Adipose tissue (tissue), 3 donors: ENCODE measurements around the gene IDH3A. TPM values are rescaled to one million over a fixed set of nuclear protein-coding genes. Genes with fewer than 3 reads are reported as not detected.

ENCODE experiments used
- H3K27ac ChIP-seq: one replicate; pipeline ENCODE4 v1.5.1; 2013; ENCODE audit warnings: low read depth, low read length
- WGBS, 3 donors: extraction: QIAGEN DNeasy Blood & Tissue Kit; methylation state at CpG; one replicate each; pipeline ENCODE4 v1.1.7; 2013; 5-methylcytosine and 5-hydroxymethylcytosine counted together
- polyA plus RNA-seq, 3 donors: library from polyadenylated mRNA; stranded (reverse); fragments of 200-250 nt; gene quantifications; one replicate each; pipeline ENCODE4 v1.2.3, GENCODE V29; 2013
- donor health status: healthy with polysubstance abuse.
- donor health status: Bipolar disorder and iron deficiency.
- donor health status: healthy.

IDH3A gene
- polyA plus RNA-seq, 3 donors: 13.9 to 50.6 (median 34.4) TPM

DNA sequence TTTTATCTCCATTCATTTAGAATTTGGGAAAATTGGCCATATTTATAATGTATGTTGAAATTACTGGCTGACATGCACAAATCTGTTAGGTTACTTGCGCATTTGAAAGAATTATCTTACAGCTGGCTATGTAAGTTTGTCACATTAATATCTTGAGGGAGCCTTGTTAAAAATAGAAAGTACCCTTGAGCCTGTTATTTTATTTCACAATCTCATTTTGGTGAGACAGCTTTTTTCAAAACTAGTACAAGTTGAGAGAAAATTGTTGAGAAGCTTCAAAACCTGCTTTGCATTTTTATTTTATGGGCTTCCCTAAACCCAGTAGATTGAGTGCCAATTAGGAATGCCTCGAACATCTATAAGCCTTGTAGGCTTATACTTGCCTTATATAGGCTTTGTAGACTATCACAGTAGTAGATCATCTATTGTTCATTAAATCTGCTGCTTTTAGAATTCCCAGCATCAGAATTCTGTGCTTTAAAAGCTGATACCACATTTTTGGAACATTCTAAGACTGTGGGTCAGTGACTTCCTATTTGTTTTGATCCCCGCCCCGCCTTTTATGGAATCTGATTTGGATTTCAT is 6.3 kb downstream of the IDH3A start:
- H3K27ac ChIP-seq: no peak overlapping the region
- WGBS, 3 donors: 70 to 91% (median 78%) methylated on average over 4 of the region's 4 CpGs

GRCh38 chr15:78156653-78157052 is 7.5 kb downstream of the IDH3A start:
- WGBS, 3 donors: 81 to 83% (median 82%) methylated on average over 1 of the region's 1 CpG
- no peak overlapping the region for H3K27ac ChIP-seq

DNA sequence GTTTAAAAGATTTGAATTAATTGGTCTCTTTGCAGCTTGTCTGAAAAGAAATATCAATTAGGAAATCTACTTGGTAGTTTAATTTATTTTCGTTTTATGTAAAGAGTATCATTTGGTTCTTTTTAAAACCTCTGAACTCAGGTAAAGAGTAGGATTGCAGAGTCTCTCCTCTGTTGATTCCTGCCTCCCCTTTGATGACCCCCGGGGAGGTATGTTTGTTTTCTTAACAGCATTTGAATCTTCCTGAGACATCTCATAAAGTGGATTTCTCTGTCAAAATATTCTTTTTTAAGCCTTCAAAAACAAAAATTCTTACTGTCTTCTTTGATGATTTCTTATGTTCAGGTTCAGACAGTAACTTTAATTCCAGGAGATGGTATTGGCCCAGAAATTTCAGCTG is 8.0 kb downstream of the IDH3A start:
- no peak overlapping the region for H3K27ac ChIP-seq
- 25 to 46% (median 35%) methylated on average over 2 of the region's 2 CpGs for WGBS, 3 donors

GRCh38 chr15:78159395-78159794 is 10.2 kb downstream of the IDH3A start:
- 93 to 100% (median 93%) methylated on average over 3 of the region's 3 CpGs for WGBS, 3 donors
- H3K27ac ChIP-seq: no peak overlapping the region

- H3K27ac ChIP-seq: no peak overlapping the region
- WGBS, 3 donors: 86 to 94% (median 89%) methylated on average over 13 of the region's 13 CpGs
Observed at GRCh38 chr15:78162038-78162437, 12.9 kb downstream of the IDH3A start.

DNA sequence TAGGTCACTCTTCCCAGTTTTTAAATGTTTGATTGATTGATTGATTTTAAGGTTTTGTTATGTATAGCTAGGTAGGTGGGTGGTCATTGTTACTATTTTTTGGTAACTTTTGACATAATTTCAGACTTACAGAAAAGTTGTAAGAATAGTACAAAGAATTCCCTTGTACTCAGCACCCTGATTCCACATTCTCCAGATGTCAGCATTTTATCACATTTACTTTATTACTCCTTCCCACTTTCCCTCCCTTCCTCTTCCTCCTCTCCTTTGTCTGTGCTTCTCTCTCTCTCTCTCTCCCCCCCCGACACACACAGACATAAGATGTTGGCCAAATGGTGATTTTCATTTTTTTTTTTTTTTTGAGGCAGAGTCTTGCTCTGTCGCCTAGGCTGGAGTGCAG is 14.8 kb downstream of the IDH3A start:
- no peak overlapping the region for H3K27ac ChIP-seq
- 88 to 97% (median 94%) methylated on average over 2 of the region's 2 CpGs for WGBS, 3 donors

DNA sequence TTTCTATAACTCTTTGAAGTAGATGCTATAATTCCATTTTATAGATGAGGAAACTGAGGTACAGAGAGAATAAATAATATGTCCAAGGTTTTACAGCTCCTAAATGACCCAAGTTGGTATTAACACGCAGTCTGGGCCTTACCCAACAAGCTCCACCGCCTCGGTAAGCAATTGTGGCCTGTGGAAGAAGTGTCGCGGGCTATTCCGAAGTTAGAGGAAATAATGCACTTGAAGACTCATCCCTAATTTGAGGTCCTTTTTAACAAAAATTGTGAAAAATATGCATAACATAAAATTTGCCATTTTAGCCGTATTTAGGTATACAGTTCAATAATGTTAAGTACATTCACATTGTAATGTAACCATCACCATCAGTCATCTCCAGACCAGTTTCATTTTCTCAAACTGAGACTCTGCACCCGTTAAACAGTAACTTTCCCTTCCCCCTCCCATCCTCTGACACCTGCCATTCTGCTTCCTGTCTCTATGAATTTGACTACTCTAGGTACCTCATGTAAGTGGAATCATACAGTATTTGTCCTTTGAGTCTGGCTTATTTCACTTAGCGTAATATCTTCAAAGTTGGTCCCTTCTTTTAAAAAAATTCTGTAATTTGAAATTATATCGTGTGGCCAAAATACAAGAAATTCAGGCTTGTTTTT is 18.2 kb downstream of the IDH3A start:
- no peak overlapping the region for H3K27ac ChIP-seq
- WGBS, 3 donors: 87 to 89% (median 88%) methylated on average over 10 of the region's 10 CpGs

- no peak overlapping the region for H3K27ac ChIP-seq
- 75 to 85% (median 76%) methylated on average over 5 of the region's 5 CpGs for WGBS, 3 donors
Observed at GRCh38 chr15:78168608-78169007, 19.4 kb downstream of the IDH3A start.

DNA sequence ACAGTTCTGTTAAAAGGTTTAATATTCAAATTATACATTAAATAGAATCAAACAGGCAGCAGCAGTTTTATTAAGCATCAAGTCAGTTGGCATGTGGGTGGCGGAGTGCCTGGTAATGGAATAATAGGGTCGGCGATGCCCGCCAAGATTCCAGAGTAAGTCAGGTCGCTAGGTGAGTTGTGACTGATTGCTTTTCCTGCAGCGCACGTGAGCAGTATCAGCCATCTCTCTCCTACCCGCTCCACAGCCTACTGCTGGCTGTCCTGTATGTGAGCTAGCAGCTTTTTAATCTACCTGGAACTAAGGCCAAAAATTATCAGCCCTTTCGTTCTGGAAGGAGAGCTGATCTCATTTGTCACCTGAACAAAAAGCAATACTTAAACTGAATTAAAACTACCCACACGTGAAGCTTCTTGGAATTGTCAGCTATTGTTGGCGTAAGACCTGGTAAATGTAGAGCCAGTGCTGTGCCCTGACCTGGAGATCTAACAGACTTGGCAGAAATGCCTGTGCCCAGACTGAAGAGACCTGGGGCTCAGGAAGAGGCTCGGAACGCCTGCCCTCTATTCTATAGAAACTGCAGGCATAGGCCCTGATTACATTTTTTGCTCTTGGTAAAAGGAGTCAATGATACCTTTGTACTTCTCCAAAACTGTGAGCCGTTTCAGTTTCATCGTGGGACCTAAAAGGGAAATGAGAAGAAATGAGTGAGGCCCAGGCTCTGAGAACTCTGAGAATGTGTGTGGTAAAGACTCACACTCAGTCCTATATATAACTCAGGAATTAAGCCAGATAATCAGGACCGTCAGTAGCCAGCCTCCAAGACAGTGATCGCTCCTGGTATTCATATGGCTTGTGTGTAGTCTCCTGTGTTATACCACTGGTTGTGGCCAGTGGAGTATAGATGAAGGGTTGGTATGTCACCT is 21.9 kb downstream of the IDH3A start:
- H3K27ac ChIP-seq: no peak overlapping the region
- whole genome bisulfite sequencing, 3 donors: 84 to 87% (median 85%) methylated on average over 17 of the region's 17 CpGs

- 95 to 98% (median 98%) methylated on average over 9 of the region's 9 CpGs for WGBS, 3 donors
- no peak overlapping the region for H3K27ac ChIP-seq
Observed at GRCh38 chr15:78171864-78172472, 22.8 kb downstream of the IDH3A start.

DNA sequence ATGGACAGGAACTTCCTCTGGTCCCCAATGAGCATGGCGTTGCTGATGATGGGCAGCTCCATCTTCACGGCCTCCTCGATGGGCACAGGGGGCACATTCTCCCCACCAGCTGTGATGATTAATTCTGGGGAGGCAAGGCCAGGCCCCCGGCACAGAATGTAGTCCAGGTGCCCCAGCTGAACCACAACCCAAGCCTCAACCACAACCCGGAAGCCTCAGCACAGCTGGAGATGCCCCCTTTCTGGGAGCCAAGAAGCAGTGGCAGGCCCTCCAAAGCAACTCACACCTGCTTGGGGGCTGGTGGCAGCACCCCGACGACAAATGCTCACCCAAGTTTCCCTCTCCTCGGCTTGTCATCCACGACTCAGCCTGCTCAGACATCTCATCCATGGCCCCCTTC is 25.2 kb downstream of the IDH3A start:
- WGBS, 3 donors: 51 to 85% (median 66%) methylated on average over 9 of the region's 9 CpGs
- H3K27ac ChIP-seq: no peak overlapping the region

- 17 to 53% (median 47%) methylated on average over 2 of the region's 2 CpGs for WGBS, 3 donors
- H3K27ac ChIP-seq: no peak overlapping the region
Observed at GRCh38 chr15:78175330-78175729, 26.2 kb downstream of the IDH3A start.

DNA sequence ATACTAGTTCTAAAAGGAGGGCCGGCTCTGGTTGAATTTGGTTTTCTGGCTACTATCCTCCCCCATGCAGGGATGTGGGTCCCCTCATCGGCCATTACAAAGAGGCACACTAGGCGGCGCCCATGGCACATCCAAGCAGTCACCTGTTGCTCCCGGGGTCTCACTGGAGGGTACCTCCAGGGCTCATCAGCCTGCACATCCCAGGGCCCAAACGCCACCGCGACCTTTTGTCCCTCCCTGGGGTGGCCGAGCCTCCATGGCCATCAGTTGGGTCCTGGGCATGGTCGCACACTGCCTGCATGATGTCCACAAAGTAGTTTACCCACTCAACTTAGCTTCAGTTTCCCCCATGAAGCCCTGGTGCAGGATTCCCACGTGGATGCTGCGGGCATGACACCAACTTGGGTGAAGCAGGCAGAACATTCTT is 28.3 kb downstream of the IDH3A start:
- no peak overlapping the region for H3K27ac ChIP-seq
- 24 to 35% (median 32%) methylated on average over 12 of the region's 12 CpGs for WGBS, 3 donors

DNA sequence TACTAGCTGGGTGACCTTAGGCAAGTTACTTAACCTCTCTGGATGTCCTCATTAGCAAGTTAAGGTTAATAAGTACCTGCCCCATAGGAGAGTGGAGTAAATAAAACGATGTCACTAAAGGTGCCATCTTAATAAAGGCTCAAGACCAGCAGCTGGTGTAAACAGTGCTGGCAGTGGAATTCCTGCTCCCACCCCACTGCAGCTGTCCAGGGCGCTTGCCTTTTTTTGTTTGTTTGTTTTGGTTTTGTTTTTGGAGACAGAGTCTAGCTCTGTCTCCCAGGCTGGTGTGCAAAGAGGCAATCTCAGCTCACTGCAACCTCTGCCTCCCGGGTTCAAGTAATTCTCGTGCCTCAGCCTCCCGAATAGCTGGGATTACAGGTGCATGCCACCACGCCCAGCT is 28.9 kb downstream of the IDH3A start:
- H3K27ac ChIP-seq: no peak overlapping the region
- 84 to 87% (median 86%) methylated on average over 6 of the region's 6 CpGs for WGBS, 3 donors

DNA sequence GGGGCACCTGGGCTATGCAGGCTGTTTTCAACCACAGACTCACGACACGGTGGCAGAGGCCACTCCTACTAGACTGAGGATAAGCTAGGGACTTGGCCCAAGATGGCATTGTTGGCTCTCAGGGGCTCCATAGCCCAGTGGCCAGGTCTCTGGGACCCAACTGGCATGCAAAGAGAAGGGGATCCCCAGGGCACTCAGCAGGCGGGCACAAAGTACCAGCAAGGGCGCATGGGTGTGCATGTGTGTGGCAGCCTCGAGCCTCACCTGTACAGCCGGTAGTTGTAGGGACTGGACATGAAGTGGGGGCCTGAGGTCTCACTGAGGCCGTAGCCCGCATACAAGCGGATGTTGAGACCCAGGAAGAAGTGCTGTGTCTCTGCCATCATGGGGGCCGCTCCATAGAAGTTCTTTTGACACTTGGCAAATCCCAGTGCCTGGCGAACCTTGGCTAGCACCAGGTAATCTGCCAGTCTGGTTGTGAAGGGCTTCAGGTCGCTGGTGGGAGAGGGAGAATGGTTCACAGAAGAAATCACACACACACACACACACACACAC is 30.2 kb downstream of the IDH3A start:
- no peak overlapping the region for H3K27ac ChIP-seq
- WGBS, 3 donors: 88 to 91% (median 89%) methylated on average over 12 of the region's 12 CpGs

DNA sequence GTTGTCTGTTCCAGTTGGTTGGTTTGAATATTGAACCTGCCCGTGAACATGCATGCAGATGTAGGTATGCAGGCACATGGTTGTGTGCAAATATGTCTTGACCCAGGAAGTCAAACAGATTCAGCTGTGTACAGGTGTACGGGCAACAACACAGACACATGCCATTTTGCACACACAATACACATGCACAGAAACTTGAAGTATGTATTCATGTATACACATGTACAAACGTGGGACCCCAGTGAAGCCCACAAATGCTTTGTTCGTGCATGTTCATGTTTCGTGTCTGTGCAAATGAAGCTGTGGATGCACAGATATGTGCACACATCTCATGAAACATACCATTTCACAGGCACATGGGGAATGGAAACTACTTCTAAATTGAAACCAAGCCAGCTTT is 30.7 kb downstream of the IDH3A start:
- WGBS, 3 donors: 79 to 90% (median 89%) methylated on average over 5 of the region's 5 CpGs
- H3K27ac ChIP-seq: no peak overlapping the region

DNA sequence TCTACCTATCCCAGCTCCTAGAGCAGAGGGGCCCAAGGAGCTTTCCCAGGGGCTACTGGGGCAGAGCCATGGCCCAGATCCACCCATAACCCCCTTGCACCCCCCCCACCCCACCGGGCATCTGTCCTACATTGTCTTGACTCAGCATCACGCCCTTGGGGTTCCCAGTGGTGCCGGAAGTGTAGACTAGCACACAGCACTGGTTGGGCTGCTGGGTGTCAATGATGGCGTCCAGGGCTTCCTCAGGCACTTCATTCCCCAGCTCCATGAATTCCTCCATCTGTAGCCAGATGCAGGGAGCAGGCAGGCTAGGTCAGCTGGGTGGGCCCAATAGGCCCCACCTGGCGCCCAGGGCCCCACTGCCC is 33.2 kb downstream of the IDH3A start:
- 89 to 93% (median 91%) methylated on average over 5 of the region's 5 CpGs for WGBS, 3 donors
- H3K27ac ChIP-seq: no peak overlapping the region

GRCh38 chr15:78182821-78183220 is 33.7 kb downstream of the IDH3A start:
- 91 to 92% (median 92%) methylated on average over 4 of the region's 4 CpGs for WGBS, 3 donors
- no peak overlapping the region for H3K27ac ChIP-seq
